ENCODE results near the gene COMMD1.

- TF ChIP-seq CTCF (IDR thresholded peaks at IDR 0.05; ENCODE audit: low read length) (no peak), EZH2 (optimal IDR thresholded peaks at IDR 0.05; ENCODE audit: low read depth, low read length) (no peak)
Observed at GRCh38 chr2:61946666-61947065, 41.2 kb downstream of the COMMD1 start.
